Stimulated activated CD4-positive, alpha-beta T cell treated with anti-CD3 and anti-CD28 coated beads, TNF-alpha, amount 100 ng/mL, for 48 hours (primary cell): ENCODE measurements around the gene MYRIP.
A peak's percentile ranks its signal among the peaks of the same experiment; 100 is the strongest.
"Not testable (repeated sequence)": the region's sequence is repeated elsewhere in the genome, so short reads cannot be mapped to it uniquely, and the experiment has no call there.

ENCODE experiments used
- DNase-seq, 3 donors: peaks; one replicate each; pipeline ENCODE4 v3.0.0-alpha.2; 2020; ENCODE audit warnings: low read depth in 3 of 3

The MYRIP gene

GRCh38 chr3:40129981-40130380 is 320.6 kb downstream of the MYRIP start:
- no peak for DNase-seq

- no peak for DNase-seq
Measured at GRCh38 chr3:40130721-40131120, 321.3 kb downstream of the MYRIP start.

GRCh38 chr3:40133886-40134575 is 324.6 kb downstream of the MYRIP start:
- DNase-seq: not testable (repeated sequence)

- no peak for DNase-seq
Measured at GRCh38 chr3:40137591-40138295, 328.3 kb downstream of the MYRIP start.

- DNase-seq: no peak
Measured at GRCh38 chr3:40143283-40144090, 334.1 kb downstream of the MYRIP start.

GRCh38 chr3:40148827-40149226 is 339.4 kb downstream of the MYRIP start:
- no peak for DNase-seq

- no peak for DNase-seq
Measured at GRCh38 chr3:40152482-40153133, 343.2 kb downstream of the MYRIP start.

- no peak for DNase-seq
Measured at GRCh38 chr3:40160933-40161332, 351.5 kb downstream of the MYRIP start.

GRCh38 chr3:40162616-40163015 is 353.2 kb downstream of the MYRIP start:
- DNase-seq: no peak

- DNase-seq: no peak
Measured at GRCh38 chr3:40166997-40167396, 357.6 kb downstream of the MYRIP start.

- no peak for DNase-seq
Measured at GRCh38 chr3:40167958-40168357, 358.5 kb downstream of the MYRIP start.

GRCh38 chr3:40169983-40170382 is 360.6 kb downstream of the MYRIP start:
- DNase-seq: no peak

- DNase-seq: no peak
Measured at GRCh38 chr3:40170395-40170794, 361.0 kb downstream of the MYRIP start.

GRCh38 chr3:40172560-40172959 is 363.2 kb downstream of the MYRIP start:
- DNase-seq: no peak

- no peak for DNase-seq
Measured at GRCh38 chr3:40173227-40173721, 363.9 kb downstream of the MYRIP start.

GRCh38 chr3:40178012-40178594 is 368.7 kb downstream of the MYRIP start:
- no peak for DNase-seq

GRCh38 chr3:40179016-40179415 is 369.6 kb downstream of the MYRIP start:
- DNase-seq: peak; percentile 32 to 47 (median 34)

- DNase-seq: no peak
Measured at GRCh38 chr3:40181182-40181581, 371.8 kb downstream of the MYRIP start.

GRCh38 chr3:40185029-40185695 is 375.8 kb downstream of the MYRIP start:
- DNase-seq: no peak

GRCh38 chr3:40186508-40186907 is 377.1 kb downstream of the MYRIP start:
- no peak for DNase-seq

GRCh38 chr3:40187945-40188344 is 378.5 kb downstream of the MYRIP start:
- DNase-seq: no peak
